GM21381 (cell line): ENCODE data around the gene CLDN11.

Experiments
- ATAC-seq: cut with Tn5 transposase; IDR thresholded peaks from one replicate; pipeline ENCODE4 v1.9.1; 2021; ENCODE audit warnings: mild to moderate bottlenecking, moderate library complexity; ENCODE audit not compliant: unreplicated experiment

The CLDN11 gene

DNA sequence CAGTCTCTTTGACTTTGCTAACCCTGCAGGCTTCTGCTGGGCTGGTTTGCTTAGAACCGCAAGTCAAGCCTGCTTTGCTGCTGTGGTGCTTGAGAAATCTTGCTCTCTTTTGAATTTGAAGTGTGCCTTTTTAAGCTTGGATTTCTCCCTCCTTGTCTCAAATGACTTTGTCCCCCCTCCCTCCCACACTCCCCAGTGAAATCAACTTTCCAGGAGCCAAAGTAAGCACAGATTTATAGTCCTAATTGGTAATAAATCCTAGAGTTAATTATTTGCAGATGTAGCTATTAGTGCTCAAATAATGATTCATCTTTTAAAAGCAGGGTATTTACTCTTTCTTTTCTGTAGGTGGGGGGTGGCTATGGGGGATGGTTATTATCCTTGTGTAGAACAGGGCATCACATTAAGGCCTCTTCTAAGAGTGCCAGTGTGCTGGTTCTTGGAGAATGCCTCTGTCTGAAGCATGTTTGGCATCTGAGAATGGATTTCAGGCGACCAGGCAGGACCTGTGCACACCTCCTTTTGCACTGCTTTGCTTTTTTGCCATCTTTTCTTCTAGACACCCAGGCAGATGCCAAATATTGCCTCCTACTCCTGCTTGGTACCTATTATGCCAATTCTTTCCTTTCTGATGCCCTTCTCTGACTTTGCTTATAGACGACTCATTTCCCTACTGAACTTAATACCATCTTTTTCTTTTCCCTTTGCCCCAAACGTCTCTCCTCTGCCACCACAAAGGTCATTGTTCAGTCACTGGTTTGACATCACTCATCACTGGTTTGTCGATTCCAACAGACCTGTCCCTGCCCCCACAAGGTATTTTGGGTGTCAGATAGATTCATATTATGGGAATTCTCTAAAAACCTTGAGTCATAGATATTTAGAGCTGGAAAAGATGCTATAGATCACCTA, 50.7 kb downstream of the CLDN11 start:
- no peak for ATAC-seq

DNA sequence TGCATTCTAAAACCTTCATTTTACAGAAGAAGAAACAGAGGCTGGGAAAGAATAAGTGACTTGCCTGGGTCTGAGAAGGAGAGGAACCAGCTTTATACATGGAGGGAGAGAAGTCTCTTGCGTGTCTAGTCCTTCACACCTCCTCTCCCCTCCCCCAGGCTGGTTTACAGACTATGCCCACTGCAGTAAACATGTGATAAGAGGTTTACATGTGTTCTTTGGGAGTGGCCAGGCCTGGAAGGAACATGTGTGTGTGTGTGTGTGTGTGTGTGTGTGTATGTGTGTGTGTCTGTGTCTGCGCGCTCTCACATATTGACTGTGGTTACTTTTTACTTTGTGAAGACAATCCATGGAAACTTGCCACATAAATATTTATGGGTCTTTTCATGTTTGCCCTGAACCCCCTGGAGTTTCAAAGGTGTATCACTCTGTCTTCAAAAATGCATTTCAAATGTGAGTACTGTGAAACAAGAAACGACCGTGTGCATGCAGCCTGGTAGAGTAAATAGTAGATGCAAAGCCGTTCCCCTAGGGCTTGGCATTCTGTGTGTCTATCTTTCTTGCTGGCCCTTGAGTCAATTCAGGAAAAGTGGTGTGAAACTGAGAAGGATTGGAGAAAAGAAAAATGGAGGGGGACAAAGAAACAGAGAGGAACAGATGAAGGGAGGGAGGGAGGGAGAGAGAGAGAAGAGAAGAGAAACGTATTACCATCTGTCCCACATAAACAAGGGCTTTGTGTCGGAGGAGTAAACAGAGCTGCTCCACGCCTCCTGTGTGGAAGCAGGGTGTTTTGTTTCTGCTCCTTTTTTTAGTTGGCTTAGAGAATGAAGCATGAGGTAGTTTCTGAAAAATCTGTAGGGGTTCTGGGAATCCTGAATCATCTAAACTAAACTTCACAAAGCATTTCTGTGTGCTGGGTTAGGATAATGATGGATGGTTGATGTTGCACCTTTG, 51.7 kb downstream of the CLDN11 start:
- no peak for ATAC-seq

DNA sequence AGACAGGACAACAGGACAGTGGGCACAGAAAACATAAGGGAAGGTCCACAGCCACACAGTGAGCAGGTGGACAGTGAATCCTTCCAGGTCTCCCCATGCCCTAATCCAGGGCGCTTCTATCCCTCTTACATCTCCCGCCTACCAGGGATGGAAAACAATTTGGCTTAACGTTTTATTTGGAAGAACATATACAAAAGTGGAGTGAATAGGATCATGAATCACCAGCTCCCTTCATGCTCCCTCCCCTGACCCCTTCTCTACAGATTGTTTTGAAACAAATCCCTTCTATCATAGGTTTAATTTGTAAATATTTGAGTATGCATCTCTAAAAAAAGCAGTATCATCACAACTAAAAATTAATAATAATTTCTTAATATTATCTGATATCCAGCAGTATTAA, 52.5 kb downstream of the CLDN11 start:
- no peak for ATAC-seq

GRCh38 chr3:170473358-170473757, 54.7 kb downstream of the CLDN11 start:
- ATAC-seq, result no peak

DNA sequence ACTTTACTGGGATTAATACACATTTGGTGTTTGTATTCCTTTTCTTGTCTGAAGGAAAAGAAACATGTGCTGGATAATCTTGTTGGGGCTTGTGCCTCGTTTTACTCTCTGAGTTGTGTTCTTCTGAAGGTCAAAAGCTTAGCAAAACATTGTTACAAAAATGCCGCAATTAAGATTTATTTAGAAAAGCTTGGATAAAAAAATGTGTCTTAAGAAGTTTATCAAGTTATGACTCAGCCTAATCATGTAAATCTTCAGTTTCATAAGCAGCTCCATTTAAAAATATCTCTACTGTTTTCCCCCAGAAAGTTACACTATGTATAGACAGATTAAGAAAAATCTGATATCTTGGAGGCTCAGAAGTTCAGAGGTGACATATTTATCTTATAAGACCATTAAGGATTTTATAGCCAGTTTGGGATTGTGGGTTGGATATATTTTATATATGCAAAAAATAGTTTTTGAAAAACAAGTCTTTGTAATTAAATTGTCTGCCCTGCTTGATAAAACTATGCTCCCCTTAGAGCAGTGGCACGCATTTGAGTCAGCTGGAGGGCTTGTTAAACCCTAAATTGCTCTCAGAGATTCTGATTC, 56.5 kb downstream of the CLDN11 start:
- ATAC-seq, result no peak

DNA sequence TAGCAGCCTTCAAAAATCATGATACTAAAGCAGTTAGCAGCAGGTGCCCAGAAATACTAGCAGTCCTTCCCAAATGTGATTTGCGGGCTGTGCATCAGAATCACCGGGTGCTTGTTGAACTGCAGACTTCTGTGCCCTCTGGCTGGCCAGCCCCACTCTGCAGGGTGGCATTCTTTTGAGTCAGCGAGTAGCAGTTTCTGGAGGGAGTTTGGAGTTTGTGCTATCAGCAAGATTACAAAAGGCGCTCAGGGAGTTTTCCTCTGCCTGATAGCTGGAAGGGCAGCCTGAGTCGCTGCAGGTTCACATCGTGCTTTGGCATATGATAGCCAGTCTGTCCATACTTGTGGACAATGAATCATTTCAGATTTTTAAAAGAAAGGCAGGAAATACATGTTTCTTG, 57.6 kb downstream of the CLDN11 start:
- no peak for ATAC-seq

GRCh38 chr3:170477395-170477794, 58.7 kb downstream of the CLDN11 start:
- no peak for ATAC-seq

DNA sequence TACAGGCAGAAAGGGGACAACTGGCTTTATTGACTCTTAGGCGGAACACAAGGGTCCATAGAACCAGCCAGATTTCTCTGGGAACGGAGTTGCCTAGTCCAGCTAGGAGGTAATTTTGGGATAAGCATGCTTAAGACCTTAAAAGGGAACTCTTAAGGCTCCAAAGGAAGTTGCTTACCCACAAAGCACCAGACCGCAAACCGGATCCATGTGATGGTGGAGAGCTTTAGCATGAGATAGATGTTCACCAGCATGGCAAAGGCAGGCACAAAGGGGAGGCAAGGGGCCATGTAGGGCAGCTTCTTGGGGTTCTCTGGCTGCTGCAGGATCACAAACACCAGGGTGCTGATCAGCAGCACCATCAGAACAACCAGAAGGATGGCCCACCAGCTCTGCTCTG, 61.4 kb downstream of the CLDN11 start:
- no peak for ATAC-seq

GRCh38 chr3:170482199-170482598, 63.5 kb downstream of the CLDN11 start:
- ATAC-seq, result no peak

DNA sequence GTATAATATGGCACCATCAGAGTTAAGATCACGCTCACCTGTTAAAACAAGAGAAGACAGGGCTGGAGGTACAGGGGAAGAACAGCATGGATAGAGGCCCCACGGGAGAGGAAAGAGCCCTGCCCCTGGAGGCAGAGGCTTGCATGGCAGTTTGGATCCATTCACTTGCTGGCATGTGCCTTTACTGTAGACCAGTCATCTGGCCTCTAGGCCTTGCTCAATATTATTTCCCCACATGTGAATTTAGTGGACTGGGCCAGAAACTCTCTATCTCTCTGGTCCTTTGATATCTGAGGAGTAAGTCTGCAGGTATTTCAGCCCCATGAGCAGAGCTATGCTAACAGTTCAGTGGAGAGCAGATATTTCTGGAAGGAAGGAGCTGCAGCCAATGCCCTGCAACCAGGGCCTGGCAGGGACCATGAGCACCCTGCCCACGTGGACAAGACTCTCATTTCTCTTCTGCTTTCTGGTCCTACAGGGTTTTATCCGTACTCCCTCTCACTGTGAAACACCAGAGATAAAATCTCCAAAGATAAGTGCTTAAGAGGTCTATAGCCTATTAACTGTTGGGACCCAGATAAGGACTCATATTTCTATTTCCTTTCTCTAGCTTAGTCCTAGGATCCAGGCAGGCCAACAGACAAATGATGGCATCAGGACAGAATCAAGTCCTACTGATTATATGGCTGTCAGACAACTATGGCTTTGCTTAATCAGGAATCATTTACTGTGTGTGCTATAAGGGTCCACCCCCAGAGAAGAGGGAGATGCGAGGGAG, 65.0 kb downstream of the CLDN11 start:
- no peak for ATAC-seq
